Effector memory CD4-positive, alpha-beta T cell (primary cell): ENCODE results near the gene GIPC2.

Experiments used
- DNase-seq, 3 donors: peaks; one replicate each; pipeline ENCODE4 v3.0.0-alpha.2; 2020
- H3K27ac ChIP-seq: 2 replicates; pipeline ENCODE4 v1.7.0; 2013; ENCODE audit warnings: mild to moderate bottlenecking, low read length, moderate library complexity; ENCODE audit not compliant: insufficient read depth, poor library complexity, severe bottlenecking
- H3K27me3 ChIP-seq: replicated peaks from 2 replicates; pipeline ENCODE4 v1.7.0; 2013; ENCODE audit warnings: mild to moderate bottlenecking, low read length; ENCODE audit not compliant: insufficient read depth, control insufficient read depth, poor library complexity, severe bottlenecking
- H3K36me3 ChIP-seq: 2 replicates; pipeline ENCODE4 v1.7.0; 2013; ENCODE audit warnings: mild to moderate bottlenecking, low read length, moderate library complexity; ENCODE audit not compliant: control insufficient read depth, insufficient read depth
- H3K4me1 ChIP-seq: 2 replicates; pipeline ENCODE4 v1.7.0; 2013; ENCODE audit warnings: low read length, mild to moderate bottlenecking; ENCODE audit not compliant: control insufficient read depth, insufficient read depth, poor library complexity, severe bottlenecking
- H3K4me3 ChIP-seq: 2 replicates; pipeline ENCODE4 v1.7.0; 2013; ENCODE audit warnings: low read length, low read depth, mild to moderate bottlenecking; ENCODE audit not compliant: insufficient read depth, poor library complexity, severe bottlenecking
- H3K9me3 ChIP-seq: 2 replicates; pipeline ENCODE4 v1.7.0; 2013; ENCODE audit warnings: mild to moderate bottlenecking, low read length, moderate library complexity; ENCODE audit not compliant: control insufficient read depth

The GIPC2 gene

DNA sequence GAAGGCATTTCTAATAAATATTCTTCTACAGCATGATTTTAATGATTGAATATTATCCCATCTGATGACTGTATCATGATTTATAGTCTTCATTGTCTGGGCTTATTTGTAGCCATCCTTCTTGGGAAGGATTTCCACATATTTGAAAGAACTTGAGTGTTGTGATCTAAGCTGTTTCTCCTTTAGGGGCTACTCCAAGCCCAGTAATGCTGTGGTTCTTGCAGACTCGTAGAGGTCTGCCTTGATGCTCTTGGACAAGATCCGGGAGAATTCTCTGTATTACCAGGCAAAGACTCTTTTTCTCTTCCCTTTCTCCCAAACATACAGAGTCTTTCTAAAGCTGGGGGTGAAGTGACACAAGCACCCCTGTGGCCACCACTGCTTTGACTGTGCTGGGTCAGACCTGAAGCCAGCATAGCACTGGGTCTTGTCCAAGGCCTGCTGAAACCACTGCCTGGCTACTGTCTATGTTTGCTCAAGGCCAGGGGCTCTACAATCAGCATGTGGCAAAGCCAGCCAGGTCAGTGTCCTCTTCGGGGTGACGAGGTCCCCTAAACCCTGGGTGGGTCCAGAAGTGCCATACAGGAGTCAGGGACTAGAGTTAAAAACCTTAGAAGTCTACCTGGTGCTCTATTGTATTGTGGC, 107.4 kb downstream of the GIPC2 start:
- Histone ChIP-seq H3K4me3 (no peak overlapping the region), H3K9me3 (no peaks in the 10 kb centered on the region), H3K4me1 (no peaks in the 10 kb centered on the region), H3K36me3 (no peaks in the 10 kb centered on the region), H3K27ac (no peak overlapping the region), H3K27me3 (no peaks in the 10 kb centered on the region)
- no peak for DNase-seq

DNA sequence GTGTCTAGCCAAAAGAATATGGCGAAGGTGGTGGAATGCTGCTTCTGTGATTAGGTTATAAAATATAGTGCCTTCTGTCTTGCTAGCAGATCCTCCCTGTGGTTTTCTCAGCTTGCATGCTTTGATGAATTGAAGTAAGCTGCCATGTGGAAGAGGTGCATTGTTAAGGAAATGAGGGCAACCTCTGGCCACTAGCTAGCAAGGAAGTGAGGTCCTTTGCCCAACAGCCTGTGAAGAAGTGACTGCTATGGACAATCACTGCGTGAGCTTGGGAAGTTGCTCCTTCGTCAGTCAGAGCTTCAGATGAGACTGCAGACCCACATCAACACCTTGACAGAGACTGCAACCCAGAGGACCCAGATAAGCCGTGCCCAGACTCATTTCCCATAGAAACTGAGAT, 109.4 kb downstream of the GIPC2 start:
- no peak overlapping the region for H3K4me3 ChIP-seq
- DNase-seq, result no peak
- no peaks in the 10 kb centered on the region for H3K9me3 ChIP-seq
- H3K27ac ChIP-seq, result no peak overlapping the region
- no peaks in the 10 kb centered on the region for H3K36me3 ChIP-seq
- no peaks in the 10 kb centered on the region for H3K27me3 ChIP-seq
- no peaks in the 10 kb centered on the region for H3K4me1 ChIP-seq

DNA sequence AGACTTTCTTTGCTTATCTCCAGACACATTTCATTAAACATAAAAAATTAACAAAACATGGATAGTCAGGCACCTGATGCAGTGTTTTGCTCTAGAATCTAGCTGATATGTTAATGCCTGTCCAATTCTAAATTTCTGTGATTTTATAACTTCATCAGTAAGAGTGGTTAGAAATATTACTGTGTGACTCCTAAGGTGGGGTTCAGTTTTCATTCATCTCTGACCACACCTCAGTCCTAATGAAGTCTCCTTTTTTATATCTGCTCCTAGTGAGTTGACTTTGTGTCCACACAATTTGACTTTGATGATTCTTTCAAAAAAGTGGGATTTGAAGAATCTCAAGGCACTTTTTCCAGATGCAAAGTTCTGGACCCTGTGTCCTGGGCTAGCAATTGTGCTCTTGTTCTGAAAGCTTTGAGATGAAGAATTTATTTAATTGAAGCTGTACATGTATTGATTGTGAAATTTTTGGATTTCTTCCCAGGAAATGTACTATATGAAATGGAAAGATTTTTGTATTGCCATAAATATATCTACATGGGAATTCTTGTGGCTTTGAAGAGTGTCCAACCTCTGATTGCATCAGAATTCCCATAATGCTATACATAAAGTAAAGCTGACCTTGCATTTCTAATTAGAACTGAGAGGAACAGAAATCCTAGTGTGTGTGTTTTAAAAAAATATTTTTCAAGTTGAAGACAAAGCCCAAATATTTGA, 111.2 kb downstream of the GIPC2 start:
- no peak overlapping the region for H3K4me3 ChIP-seq
- H3K4me1 ChIP-seq, result no peaks in the 10 kb centered on the region
- no peaks in the 10 kb centered on the region for H3K9me3 ChIP-seq
- no peak overlapping the region for H3K27ac ChIP-seq
- no peaks in the 10 kb centered on the region for H3K27me3 ChIP-seq
- no peaks in the 10 kb centered on the region for H3K36me3 ChIP-seq
- no peak for DNase-seq

DNA sequence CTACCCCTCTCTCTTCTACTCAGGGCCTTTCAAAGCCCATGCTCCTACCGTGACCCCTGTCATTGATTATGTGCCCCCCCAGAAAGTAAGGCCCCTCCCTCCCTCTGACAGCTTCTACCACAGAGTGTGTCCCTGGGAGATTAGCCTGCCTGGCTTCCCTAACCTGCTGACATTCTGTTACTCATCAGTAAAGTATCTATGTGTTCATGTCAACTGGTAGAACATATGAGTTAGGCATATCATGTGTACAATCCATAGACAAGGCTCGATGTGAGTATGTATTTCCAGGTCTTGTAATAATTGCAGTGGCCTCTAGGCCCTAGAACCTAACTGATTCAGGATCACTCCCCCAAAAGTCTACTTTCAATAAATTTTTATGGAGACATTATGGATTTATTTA, 120.0 kb downstream of the GIPC2 start:
- no peaks in the 10 kb centered on the region for H3K27me3 ChIP-seq
- no peaks in the 10 kb centered on the region for H3K4me1 ChIP-seq
- no peak overlapping the region for H3K4me3 ChIP-seq
- H3K9me3 ChIP-seq, result no peaks in the 10 kb centered on the region
- H3K27ac ChIP-seq, result no peak overlapping the region
- no peaks in the 10 kb centered on the region for H3K36me3 ChIP-seq
- DNase-seq, result no peak

DNA sequence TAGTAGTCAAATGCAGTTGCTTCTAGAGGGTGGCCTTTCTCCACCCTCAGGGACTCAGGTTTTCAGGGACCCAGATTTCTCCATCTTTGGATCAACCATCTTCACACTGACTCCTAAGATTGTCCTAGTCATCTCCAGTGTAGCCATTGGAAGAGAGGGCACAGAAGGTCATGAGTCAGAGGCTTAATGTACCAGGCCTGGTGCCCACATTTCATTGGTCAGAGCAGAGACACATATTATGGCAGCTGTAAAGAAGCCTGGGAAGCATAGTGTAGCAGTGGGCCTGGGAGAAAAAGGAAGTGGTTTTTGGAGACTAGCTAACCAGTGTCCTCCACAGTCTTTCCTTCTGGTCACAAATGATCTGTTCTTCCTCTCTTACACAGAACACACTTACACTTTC, 122.5 kb downstream of the GIPC2 start:
- Histone ChIP-seq H3K9me3 (no peaks in the 10 kb centered on the region), H3K27ac (no peak overlapping the region), H3K36me3 (no peaks in the 10 kb centered on the region), H3K4me1 (no peaks in the 10 kb centered on the region), H3K4me3 (no peak overlapping the region), H3K27me3 (no peaks in the 10 kb centered on the region)
- no peak for DNase-seq

DNA sequence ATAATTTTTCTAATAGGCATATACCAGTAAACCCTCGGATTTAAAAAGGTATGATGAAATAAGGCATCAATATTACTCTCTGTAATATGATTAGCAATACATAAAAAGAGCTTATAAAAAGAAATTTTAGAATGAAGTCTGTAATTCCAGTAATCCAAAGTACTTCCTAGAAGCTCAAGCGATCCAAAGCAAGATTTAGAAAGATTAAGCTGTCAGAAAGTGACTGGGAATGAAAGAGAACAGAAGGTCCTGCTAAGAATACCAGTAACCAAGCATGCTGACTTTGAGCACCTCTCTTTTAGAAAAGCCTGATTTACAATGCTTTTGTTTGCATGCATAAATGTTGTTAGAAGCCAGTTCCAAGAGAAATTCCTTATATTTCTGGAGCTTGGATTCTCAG, 125.1 kb downstream of the GIPC2 start:
- Histone ChIP-seq H3K36me3 (no peaks in the 10 kb centered on the region), H3K27me3 (no peaks in the 10 kb centered on the region), H3K9me3 (no peaks in the 10 kb centered on the region), H3K4me1 (no peaks in the 10 kb centered on the region), H3K4me3 (no peak overlapping the region), H3K27ac (no peak overlapping the region)
- DNase-seq, result no peak

DNA sequence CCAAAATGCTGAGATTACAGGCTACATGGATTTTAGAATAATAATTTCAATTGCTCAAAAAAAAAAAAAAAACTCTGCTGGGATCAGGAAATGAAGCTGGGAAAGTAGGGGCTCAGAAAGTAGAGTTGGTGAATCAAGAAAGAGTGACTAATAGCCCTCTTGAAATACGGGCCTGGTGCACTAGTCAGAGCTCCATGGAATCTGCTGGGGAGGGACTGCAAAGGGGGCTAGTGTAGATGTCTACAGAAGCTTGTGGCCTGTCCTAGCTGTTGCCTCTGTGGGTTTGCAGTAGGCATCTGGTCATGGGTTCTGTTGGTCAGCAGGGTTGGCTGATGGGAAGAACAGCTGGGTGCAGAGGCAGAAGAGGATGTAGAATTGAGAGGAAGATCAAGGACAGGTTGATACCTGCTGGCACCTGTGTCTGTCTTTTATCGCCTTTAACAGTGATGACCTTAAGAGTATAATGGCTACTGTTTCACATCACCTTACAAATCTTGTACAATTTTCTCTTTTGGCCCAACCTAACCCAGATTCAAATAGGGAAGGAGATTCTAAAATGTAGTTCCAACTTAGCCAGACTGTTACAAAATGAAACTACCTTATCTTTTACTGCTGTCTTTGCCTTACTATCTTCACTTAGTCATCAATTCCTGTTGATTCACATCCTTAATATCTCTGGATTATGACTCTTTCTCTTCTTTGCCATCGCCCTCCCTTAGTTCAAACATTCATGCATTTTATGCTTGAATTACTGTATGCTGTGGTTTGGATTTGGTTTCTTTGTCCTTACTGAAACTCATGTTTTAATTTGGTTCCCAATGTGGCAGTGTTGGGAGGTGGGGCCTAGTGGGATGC, 126.2 kb downstream of the GIPC2 start:
- DNase-seq, result no peak
- H3K27ac ChIP-seq, result no peak overlapping the region
- H3K9me3 ChIP-seq, result no peaks in the 10 kb centered on the region
- H3K27me3 ChIP-seq, result no peaks in the 10 kb centered on the region
- H3K4me3 ChIP-seq, result no peak overlapping the region
- no peaks in the 10 kb centered on the region for H3K4me1 ChIP-seq
- H3K36me3 ChIP-seq, result no peaks in the 10 kb centered on the region

DNA sequence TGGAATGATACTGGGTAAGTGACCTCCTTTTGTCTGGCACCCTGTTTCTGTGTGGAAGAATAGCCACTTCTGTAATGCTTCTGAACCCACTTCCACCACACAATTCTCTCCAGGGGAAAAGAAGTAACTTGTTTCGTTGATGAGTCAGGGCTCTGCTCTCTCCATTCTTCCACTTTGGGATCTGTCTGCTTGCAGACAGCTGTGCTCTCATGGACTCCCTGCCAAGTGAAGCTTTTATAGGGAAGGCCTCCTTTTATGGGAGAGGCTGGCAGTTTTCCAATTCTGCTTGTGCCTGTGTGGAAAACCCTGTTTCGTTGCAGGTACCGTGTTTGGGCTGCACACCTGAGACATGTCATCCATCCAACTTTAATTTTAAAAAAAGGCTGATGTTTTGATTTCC, 130.7 kb downstream of the GIPC2 start:
- no peak overlapping the region for H3K4me3 ChIP-seq
- H3K9me3 ChIP-seq, result no peaks in the 10 kb centered on the region
- no peak for DNase-seq
- no peaks in the 10 kb centered on the region for H3K27me3 ChIP-seq
- no peaks in the 10 kb centered on the region for H3K4me1 ChIP-seq
- no peak overlapping the region for H3K27ac ChIP-seq
- no peaks in the 10 kb centered on the region for H3K36me3 ChIP-seq

DNA sequence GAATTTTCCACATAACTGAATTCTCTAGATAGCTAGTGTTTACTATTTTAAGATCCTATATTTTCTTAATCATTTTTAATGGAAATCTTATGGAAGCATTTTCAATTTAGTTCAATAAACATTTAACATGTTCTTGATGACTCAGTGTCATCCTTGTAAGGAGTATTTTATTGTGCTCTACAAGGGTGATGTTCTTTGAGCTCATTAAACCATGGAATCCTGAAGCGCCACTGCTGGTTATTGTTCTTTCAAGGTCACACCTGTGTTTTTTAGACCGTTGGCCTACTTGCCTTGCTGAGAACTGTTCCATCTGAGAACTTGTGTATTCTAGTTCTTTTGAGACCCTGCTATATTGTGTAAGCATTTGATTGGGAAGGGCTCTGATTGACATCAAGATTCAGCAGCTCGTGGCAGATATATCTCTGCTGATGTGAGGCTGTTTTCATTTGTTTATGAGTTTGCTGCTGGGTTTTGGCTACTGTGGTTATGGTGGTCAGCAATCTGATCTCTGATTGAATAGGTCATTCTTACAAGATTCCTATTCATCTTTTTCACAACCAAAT, 132.0 kb downstream of the GIPC2 start:
- H3K36me3 ChIP-seq, result no peaks in the 10 kb centered on the region

DNA sequence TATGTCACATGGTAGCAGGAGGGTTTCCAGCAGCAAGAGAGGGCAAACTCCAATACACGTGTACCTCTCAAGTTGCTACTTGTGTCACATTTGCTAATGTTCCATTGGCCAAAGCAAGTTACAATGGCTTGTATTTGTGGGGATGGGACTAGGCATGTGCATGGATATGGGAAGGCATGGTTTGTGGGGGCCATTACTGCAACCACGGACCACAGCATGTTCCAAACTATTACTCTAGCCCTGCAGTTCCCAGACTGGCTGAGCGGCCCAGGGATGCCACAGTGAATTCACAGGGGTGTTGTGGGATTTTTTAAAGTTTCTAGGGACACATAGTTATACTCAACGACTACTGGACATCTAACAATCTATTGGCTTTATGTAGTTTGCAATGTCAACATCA, 133.1 kb downstream of the GIPC2 start:
- Histone ChIP-seq H3K4me3 (no peak overlapping the region), H3K9me3 (no peaks in the 10 kb centered on the region), H3K27ac (no peak overlapping the region), H3K36me3 (no peaks in the 10 kb centered on the region), H3K27me3 (no peaks in the 10 kb centered on the region), H3K4me1 (no peaks in the 10 kb centered on the region)
- DNase-seq, result no peak

More for the DNA sequence above, 132.0 kb downstream of the GIPC2 start:
- H3K4me1 ChIP-seq, result no peaks in the 10 kb centered on the region
- DNase-seq, result no peak
- no peak overlapping the region for H3K27ac ChIP-seq
- H3K27me3 ChIP-seq, result no peaks in the 10 kb centered on the region
- H3K4me3 ChIP-seq, result no peak overlapping the region
- no peaks in the 10 kb centered on the region for H3K9me3 ChIP-seq
